KMS-11 (cell line): Measurements from ENCODE around the gene FZD8.

ENCODE experiments used
- H2AFZ ChIP-seq: fragments of 200-600 bp; sonication (generic); 2 replicates; pipeline ENCODE4 v1.6.1; 2016; ENCODE audit warnings: antibody characterized with exemption, mixed run types, low read depth
- H3K27ac ChIP-seq: fragments of 200-600 bp; sonication (generic); 2 replicates; pipeline ENCODE4 v1.6.1; 2016; ENCODE audit warnings: mild to moderate bottlenecking, mixed run types
- H3K27me3 ChIP-seq: fragments of 200-600 bp; sonication (generic); 2 replicates; pipeline ENCODE4 v1.6.1; 2017; ENCODE audit warnings: mild to moderate bottlenecking, low read depth, mixed run types, moderate library complexity; ENCODE audit not compliant: insufficient read depth
- H3K36me3 ChIP-seq: fragments of 200-600 bp; sonication (generic); 2 replicates; pipeline ENCODE4 v1.6.1; 2017; ENCODE audit warnings: mild to moderate bottlenecking, mixed run types; ENCODE audit not compliant: insufficient read depth
- H3K4me1 ChIP-seq: fragments of 200-600 bp; sonication (generic); 2 replicates; pipeline ENCODE4 v1.6.1; 2016; ENCODE audit warnings: mild to moderate bottlenecking, low read depth, mixed run types; ENCODE audit not compliant: poor library complexity, severe bottlenecking
- H3K4me2 ChIP-seq: fragments of 200-600 bp; sonication (generic); 2 replicates; pipeline ENCODE4 v1.7.0; 2016; ENCODE audit warnings: mild to moderate bottlenecking, mixed run types
- H3K4me3 ChIP-seq: fragments of 200-600 bp; sonication (generic); IDR thresholded peaks from 2 replicates; pipeline ENCODE4 v1.6.1; 2017; ENCODE audit warnings: low read depth, low read length, mixed read lengths; ENCODE audit not compliant: insufficient read depth
- H3K79me2 ChIP-seq: fragments of 200-600 bp; sonication (generic); 2 replicates; pipeline ENCODE4 v1.6.1; 2016; ENCODE audit warnings: low read depth, mixed run types; ENCODE audit not compliant: insufficient read depth
- H3K9ac ChIP-seq: fragments of 200-600 bp; sonication (generic); 2 replicates; pipeline ENCODE4 v1.6.1; 2016; ENCODE audit warnings: mild to moderate bottlenecking, mixed run types
- H4K20me1 ChIP-seq: fragments of 200-600 bp; sonication (generic); 2 replicates; pipeline ENCODE4 v1.6.1; 2016; ENCODE audit warnings: mild to moderate bottlenecking, mixed run types; ENCODE audit not compliant: insufficient read depth
- TF ChIP-seq, protein P1 (sequence below): fragments of 200-600 bp; sonication (generic); conservative IDR thresholded peaks from 2 replicates; pipeline ENCODE4 v1.6.1; 2017; ENCODE audit warnings: low read depth, mild to moderate bottlenecking, antibody characterized with exemption, low read length, moderate library complexity, mixed read lengths

The FZD8 gene

GRCh38 chr10:35611750-35612149 lies 30.3 kb downstream of the FZD8 start:
- TF ChIP-seq, protein P1, sequence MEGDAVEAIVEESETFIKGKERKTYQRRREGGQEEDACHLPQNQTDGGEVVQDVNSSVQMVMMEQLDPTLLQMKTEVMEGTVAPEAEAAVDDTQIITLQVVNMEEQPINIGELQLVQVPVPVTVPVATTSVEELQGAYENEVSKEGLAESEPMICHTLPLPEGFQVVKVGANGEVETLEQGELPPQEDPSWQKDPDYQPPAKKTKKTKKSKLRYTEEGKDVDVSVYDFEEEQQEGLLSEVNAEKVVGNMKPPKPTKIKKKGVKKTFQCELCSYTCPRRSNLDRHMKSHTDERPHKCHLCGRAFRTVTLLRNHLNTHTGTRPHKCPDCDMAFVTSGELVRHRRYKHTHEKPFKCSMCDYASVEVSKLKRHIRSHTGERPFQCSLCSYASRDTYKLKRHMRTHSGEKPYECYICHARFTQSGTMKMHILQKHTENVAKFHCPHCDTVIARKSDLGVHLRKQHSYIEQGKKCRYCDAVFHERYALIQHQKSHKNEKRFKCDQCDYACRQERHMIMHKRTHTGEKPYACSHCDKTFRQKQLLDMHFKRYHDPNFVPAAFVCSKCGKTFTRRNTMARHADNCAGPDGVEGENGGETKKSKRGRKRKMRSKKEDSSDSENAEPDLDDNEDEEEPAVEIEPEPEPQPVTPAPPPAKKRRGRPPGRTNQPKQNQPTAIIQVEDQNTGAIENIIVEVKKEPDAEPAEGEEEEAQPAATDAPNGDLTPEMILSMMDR, result no peak
- no peaks in the 10 kb centered on the region for H3K4me1 ChIP-seq
- H3K4me2 ChIP-seq, result no peak overlapping the region
- no peaks in the 10 kb centered on the region for H4K20me1 ChIP-seq
- H3K27me3 ChIP-seq, result no peaks in the 10 kb centered on the region
- H2AFZ ChIP-seq, result no peak overlapping the region
- no peaks in the 10 kb centered on the region for H3K79me2 ChIP-seq
- H3K4me3 ChIP-seq, result no peak overlapping the region
- H3K27ac ChIP-seq, result no peak overlapping the region
- no peak overlapping the region for H3K9ac ChIP-seq
- no peaks in the 10 kb centered on the region for H3K36me3 ChIP-seq

GRCh38 chr10:35608328-35608672 lies 33.8 kb downstream of the FZD8 start:
- H3K4me3 ChIP-seq, result no peak overlapping the region
- H3K4me2 ChIP-seq, result no peak overlapping the region

DNA sequence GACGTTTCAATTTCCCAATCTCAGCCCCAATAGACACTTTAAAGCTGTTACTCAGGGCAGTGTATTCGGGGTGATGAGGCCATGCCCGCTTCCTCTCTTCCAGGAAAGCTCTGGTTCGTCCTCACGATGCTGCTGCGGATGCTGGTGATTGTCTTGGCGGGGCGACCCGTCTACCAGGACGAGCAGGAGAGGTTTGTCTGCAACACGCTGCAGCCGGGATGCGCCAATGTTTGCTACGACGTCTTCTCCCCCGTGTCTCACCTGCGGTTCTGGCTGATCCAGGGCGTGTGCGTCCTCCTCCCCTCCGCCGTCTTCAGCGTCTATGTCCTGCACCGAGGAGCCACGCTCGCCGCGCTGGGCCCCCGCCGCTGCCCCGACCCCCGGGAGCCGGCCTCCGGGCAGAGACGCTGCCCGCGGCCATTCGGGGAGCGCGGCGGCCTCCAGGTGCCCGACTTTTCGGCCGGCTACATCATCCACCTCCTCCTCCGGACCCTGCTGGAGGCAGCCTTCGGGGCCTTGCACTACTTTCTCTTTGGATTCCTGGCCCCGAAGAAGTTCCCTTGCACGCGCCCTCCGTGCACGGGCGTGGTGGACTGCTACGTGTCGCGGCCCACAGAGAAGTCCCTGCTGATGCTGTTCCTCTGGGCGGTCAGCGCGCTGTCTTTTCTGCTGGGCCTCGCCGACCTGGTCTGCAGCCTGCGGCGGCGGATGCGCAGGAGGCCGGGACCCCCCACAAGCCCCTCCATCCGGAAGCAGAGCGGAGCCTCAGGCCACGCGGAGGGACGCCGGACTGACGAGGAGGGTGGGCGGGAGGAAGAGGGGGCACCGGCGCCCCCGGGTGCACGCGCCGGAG lies 34.4 kb downstream of the FZD8 start:
- H3K4me2 ChIP-seq, result no peak overlapping the region
- H3K27ac ChIP-seq, result no peak overlapping the region
- no peak overlapping the region for H2AFZ ChIP-seq
- H4K20me1 ChIP-seq, result no peaks in the 10 kb centered on the region
- H3K4me3 ChIP-seq, result no peak overlapping the region
- no peaks in the 10 kb centered on the region for H3K27me3 ChIP-seq
- TF ChIP-seq, protein P1, result no peak
- H3K36me3 ChIP-seq, result no peaks in the 10 kb centered on the region
- H3K4me1 ChIP-seq, result no peaks in the 10 kb centered on the region
- no peaks in the 10 kb centered on the region for H3K79me2 ChIP-seq
- H3K9ac ChIP-seq, result no peak overlapping the region

More at GRCh38 chr10:35608328-35608672, 33.8 kb downstream of the FZD8 start:
- H3K36me3 ChIP-seq, result no peaks in the 10 kb centered on the region
- no peaks in the 10 kb centered on the region for H3K27me3 ChIP-seq
- no peak overlapping the region for H2AFZ ChIP-seq
- H4K20me1 ChIP-seq, result no peaks in the 10 kb centered on the region
- no peak overlapping the region for H3K9ac ChIP-seq
- H3K79me2 ChIP-seq, result no peaks in the 10 kb centered on the region
- H3K27ac ChIP-seq, result no peak overlapping the region
- TF ChIP-seq, protein P1, result no peak
- no peaks in the 10 kb centered on the region for H3K4me1 ChIP-seq

DNA sequence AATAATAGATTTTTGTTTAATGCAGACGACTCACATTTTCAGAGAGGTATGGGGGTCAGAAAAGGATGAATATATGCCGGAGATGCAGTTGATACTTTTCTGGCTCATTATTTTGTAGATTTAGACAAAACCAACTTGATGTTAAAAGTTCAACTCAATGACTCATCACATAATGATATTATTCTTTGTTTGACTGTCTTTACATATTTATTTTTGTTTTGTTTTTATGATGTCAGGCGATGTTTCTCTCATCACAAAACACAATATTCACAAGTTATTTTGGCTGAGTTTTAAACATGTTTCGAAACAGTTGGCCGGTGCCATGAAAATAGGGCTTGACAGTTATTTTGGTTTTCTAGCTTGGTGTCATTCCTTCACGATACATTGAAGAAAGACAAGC lies 35.7 kb downstream of the FZD8 start:
- TF ChIP-seq, protein P1, result no peak
- Histone ChIP-seq H3K79me2 (no peaks in the 10 kb centered on the region), H2AFZ (no peak overlapping the region), H3K4me1 (no peaks in the 10 kb centered on the region), H3K36me3 (no peaks in the 10 kb centered on the region), H3K4me2 (no peak overlapping the region), H3K4me3 (no peak overlapping the region), H4K20me1 (no peaks in the 10 kb centered on the region), H3K9ac (no peak overlapping the region), H3K27ac (no peak overlapping the region), H3K27me3 (no peaks in the 10 kb centered on the region)
